Measurements from ENCODE around the gene N4BP2L2. TPM values are rescaled to one million over a fixed set of nuclear protein-coding genes. Genes with fewer than 3 reads are reported as not detected.

The N4BP2L2 gene
- polyA plus RNA-seq, 2 donors = 30.7 to 37.5 TPM

DNA sequence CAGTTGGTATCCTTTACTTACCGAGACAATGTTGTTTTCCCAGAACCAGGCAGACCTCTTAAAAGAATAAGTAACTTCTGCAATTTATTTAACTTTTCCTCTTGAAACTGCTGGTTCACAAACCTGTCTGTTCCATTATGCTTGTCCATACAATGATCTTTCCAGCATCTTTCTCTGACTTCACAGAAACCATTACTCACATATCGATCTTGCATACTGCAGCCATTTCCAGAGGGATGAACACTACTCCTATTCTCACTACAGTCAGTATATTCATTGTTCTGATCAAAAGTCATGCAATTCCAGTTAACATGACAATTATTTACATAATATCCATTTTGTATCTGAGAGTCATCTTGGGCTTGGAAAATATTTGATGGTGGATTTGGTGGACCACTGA lies 2.8 kb downstream of the N4BP2L2 start:
- 93 to 94% methylated on average over 2 of the region's 2 CpGs for WGBS, 2 donors

GRCh38 chr13:32535115-32535514 lies 3.5 kb downstream of the N4BP2L2 start:
- H3K4me3 ChIP-seq (ENCODE audit: low read depth in 1 of 2, low read length in 2 of 2) = no peak overlapping the region
- peaks cover 0 to 3% of the 10 kb centered on the region in 2 donors for H3K4me1 ChIP-seq (ENCODE audit: control insufficient read depth in 2 of 2, insufficient read depth in 2 of 2, low read length in 1 of 2)
- WGBS, 2 donors = 32 to 54% methylated on average over 1 of the region's 1 CpG
- no peaks in the 10 kb centered on the region for H3K27me3 ChIP-seq (ENCODE audit: control insufficient read depth in 1 of 2, insufficient read depth in 2 of 2, low read length in 2 of 2)
- H3K27ac ChIP-seq (ENCODE audit: low read depth in 2 of 2, low read length in 1 of 2) = no peak overlapping the region
- H3K36me3 ChIP-seq (ENCODE audit: control insufficient read depth in 2 of 2, insufficient read depth in 2 of 2, low read length in 1 of 2) = no peaks in the 10 kb centered on the region
- no peaks in the 10 kb centered on the region for H3K9me3 ChIP-seq (ENCODE audit: control insufficient read depth in 2 of 2, insufficient read depth in 1 of 2, low read depth in 1 of 2, low read length in 1 of 2)

More for the DNA sequence above, 2.8 kb downstream of the N4BP2L2 start:
- no peak overlapping the region for H3K4me3 ChIP-seq (ENCODE audit: low read depth in 1 of 2, low read length in 2 of 2)
- no peaks in the 10 kb centered on the region for H3K9me3 ChIP-seq (ENCODE audit: control insufficient read depth in 2 of 2, insufficient read depth in 1 of 2, low read depth in 1 of 2, low read length in 1 of 2)
- H3K36me3 ChIP-seq (ENCODE audit: control insufficient read depth in 2 of 2, insufficient read depth in 2 of 2, low read length in 1 of 2) = no peaks in the 10 kb centered on the region
- peaks cover 0 to 3% of the 10 kb centered on the region in 2 donors for H3K4me1 ChIP-seq (ENCODE audit: control insufficient read depth in 2 of 2, insufficient read depth in 2 of 2, low read length in 1 of 2)
- H3K27ac ChIP-seq (ENCODE audit: low read depth in 2 of 2, low read length in 1 of 2) = no peak overlapping the region
- H3K27me3 ChIP-seq (ENCODE audit: control insufficient read depth in 1 of 2, insufficient read depth in 2 of 2, low read length in 2 of 2) = no peaks in the 10 kb centered on the region

- Histone ChIP-seq H3K36me3 (ENCODE audit: control insufficient read depth in 2 of 2, insufficient read depth in 2 of 2, low read length in 1 of 2) (no peaks in the 10 kb centered on the region), H3K4me1 (ENCODE audit: control insufficient read depth in 2 of 2, insufficient read depth in 2 of 2, low read length in 1 of 2) (peaks cover 0 to 3% of the 10 kb centered on the region in 2 donors), H3K4me3 (ENCODE audit: low read depth in 1 of 2, low read length in 2 of 2) (no peak overlapping the region), H3K27ac (ENCODE audit: low read depth in 2 of 2, low read length in 1 of 2) (peak overlapping the region in 1 of 2 donors; percentile 55), H3K9me3 (ENCODE audit: control insufficient read depth in 2 of 2, insufficient read depth in 1 of 2, low read depth in 1 of 2, low read length in 1 of 2) (no peaks in the 10 kb centered on the region), H3K27me3 (ENCODE audit: control insufficient read depth in 1 of 2, insufficient read depth in 2 of 2, low read length in 2 of 2) (no peaks in the 10 kb centered on the region)
- 30 to 36% methylated on average over 2 of the region's 2 CpGs for WGBS, 2 donors
Observed at GRCh38 chr13:32530841-32531253, 7.7 kb downstream of the N4BP2L2 start.

GRCh38 chr13:32528358-32528757 lies 10.2 kb downstream of the N4BP2L2 start:
- H3K9me3 ChIP-seq (ENCODE audit: control insufficient read depth in 2 of 2, insufficient read depth in 1 of 2, low read depth in 1 of 2, low read length in 1 of 2) = no peaks in the 10 kb centered on the region
- H3K27me3 ChIP-seq (ENCODE audit: control insufficient read depth in 1 of 2, insufficient read depth in 2 of 2, low read length in 2 of 2) = no peaks in the 10 kb centered on the region
- H3K36me3 ChIP-seq (ENCODE audit: control insufficient read depth in 2 of 2, insufficient read depth in 2 of 2, low read length in 1 of 2) = peaks cover 0 to 4% of the 10 kb centered on the region in 2 donors
- no peak overlapping the region for H3K27ac ChIP-seq (ENCODE audit: low read depth in 2 of 2, low read length in 1 of 2)
- H3K4me1 ChIP-seq (ENCODE audit: control insufficient read depth in 2 of 2, insufficient read depth in 2 of 2, low read length in 1 of 2) = peaks cover 0 to 3% of the 10 kb centered on the region in 2 donors
- H3K4me3 ChIP-seq (ENCODE audit: low read depth in 1 of 2, low read length in 2 of 2) = no peak overlapping the region
- WGBS, 2 donors = 38 to 47% methylated on average over 3 of the region's 3 CpGs

- Histone ChIP-seq H3K4me1 (ENCODE audit: control insufficient read depth in 2 of 2, insufficient read depth in 2 of 2, low read length in 1 of 2) (peaks cover 0 to 3% of the 10 kb centered on the region in 2 donors), H3K27ac (ENCODE audit: low read depth in 2 of 2, low read length in 1 of 2) (no peak overlapping the region)
- WGBS, 2 donors = 79 to 84% methylated on average over 3 of the region's 3 CpGs
Observed at GRCh38 chr13:32527151-32527550, 11.4 kb downstream of the N4BP2L2 start.

GRCh38 chr13:32525766-32526165 lies 12.8 kb downstream of the N4BP2L2 start:
- Histone ChIP-seq H3K36me3 (ENCODE audit: control insufficient read depth in 2 of 2, insufficient read depth in 2 of 2, low read length in 1 of 2) (peaks cover 0 to 4% of the 10 kb centered on the region in 2 donors), H3K4me1 (ENCODE audit: control insufficient read depth in 2 of 2, insufficient read depth in 2 of 2, low read length in 1 of 2) (peaks cover 0 to under 1% of the 10 kb centered on the region in 2 donors), H3K4me3 (ENCODE audit: low read depth in 1 of 2, low read length in 2 of 2) (no peak overlapping the region), H3K9me3 (ENCODE audit: control insufficient read depth in 2 of 2, insufficient read depth in 1 of 2, low read depth in 1 of 2, low read length in 1 of 2) (no peaks in the 10 kb centered on the region), H3K27me3 (ENCODE audit: control insufficient read depth in 1 of 2, insufficient read depth in 2 of 2, low read length in 2 of 2) (no peaks in the 10 kb centered on the region), H3K27ac (ENCODE audit: low read depth in 2 of 2, low read length in 1 of 2) (no peak overlapping the region)
- 59 to 73% methylated on average over 1 of the region's 1 CpG for WGBS, 2 donors

More at GRCh38 chr13:32527151-32527550, 11.4 kb downstream of the N4BP2L2 start:
- peaks cover 0 to 4% of the 10 kb centered on the region in 2 donors for H3K36me3 ChIP-seq (ENCODE audit: control insufficient read depth in 2 of 2, insufficient read depth in 2 of 2, low read length in 1 of 2)
- H3K9me3 ChIP-seq (ENCODE audit: control insufficient read depth in 2 of 2, insufficient read depth in 1 of 2, low read depth in 1 of 2, low read length in 1 of 2) = no peaks in the 10 kb centered on the region
- no peaks in the 10 kb centered on the region for H3K27me3 ChIP-seq (ENCODE audit: control insufficient read depth in 1 of 2, insufficient read depth in 2 of 2, low read length in 2 of 2)
- H3K4me3 ChIP-seq (ENCODE audit: low read depth in 1 of 2, low read length in 2 of 2) = no peak overlapping the region

GRCh38 chr13:32515246-32515645 lies 23.3 kb downstream of the N4BP2L2 start:
- Histone ChIP-seq H3K36me3 (ENCODE audit: control insufficient read depth in 2 of 2, insufficient read depth in 2 of 2, low read length in 1 of 2) (peaks cover 0 to 4% of the 10 kb centered on the region in 2 donors), H3K27ac (ENCODE audit: low read depth in 2 of 2, low read length in 1 of 2) (no peak overlapping the region), H3K4me1 (ENCODE audit: control insufficient read depth in 2 of 2, insufficient read depth in 2 of 2, low read length in 1 of 2) (no peaks in the 10 kb centered on the region), H3K27me3 (ENCODE audit: control insufficient read depth in 1 of 2, insufficient read depth in 2 of 2, low read length in 2 of 2) (no peaks in the 10 kb centered on the region), H3K4me3 (ENCODE audit: low read depth in 1 of 2, low read length in 2 of 2) (no peak overlapping the region), H3K9me3 (ENCODE audit: control insufficient read depth in 2 of 2, insufficient read depth in 1 of 2, low read depth in 1 of 2, low read length in 1 of 2) (no peaks in the 10 kb centered on the region)
- WGBS, 2 donors = 79 to 92% methylated on average over 3 of the region's 3 CpGs

DNA sequence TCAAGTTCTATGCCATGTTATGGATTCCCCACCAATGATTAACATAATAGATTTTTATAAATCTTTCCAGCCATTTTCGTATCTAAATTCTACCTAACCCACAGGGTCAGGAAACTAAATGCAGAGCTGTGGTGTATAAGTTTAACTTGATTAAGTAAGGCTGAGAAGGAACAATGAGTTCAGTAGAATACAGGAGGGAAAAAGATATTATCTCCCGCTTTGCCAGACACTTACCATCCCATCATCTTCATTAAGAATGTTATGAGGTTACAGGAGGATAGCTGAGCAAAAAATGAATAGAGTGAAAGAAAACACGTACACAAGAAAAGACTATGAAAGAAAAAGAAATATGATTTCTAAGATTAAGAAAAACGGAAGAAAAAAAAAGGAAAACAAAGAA lies 27.1 kb downstream of the N4BP2L2 start:
- Histone ChIP-seq H3K4me3 (ENCODE audit: low read depth in 1 of 2, low read length in 2 of 2) (no peak overlapping the region), H3K4me1 (ENCODE audit: control insufficient read depth in 2 of 2, insufficient read depth in 2 of 2, low read length in 1 of 2) (no peaks in the 10 kb centered on the region), H3K36me3 (ENCODE audit: control insufficient read depth in 2 of 2, insufficient read depth in 2 of 2, low read length in 1 of 2) (no peaks in the 10 kb centered on the region), H3K27me3 (ENCODE audit: control insufficient read depth in 1 of 2, insufficient read depth in 2 of 2, low read length in 2 of 2) (no peaks in the 10 kb centered on the region), H3K27ac (ENCODE audit: low read depth in 2 of 2, low read length in 1 of 2) (no peak overlapping the region), H3K9me3 (ENCODE audit: control insufficient read depth in 2 of 2, insufficient read depth in 1 of 2, low read depth in 1 of 2, low read length in 1 of 2) (no peaks in the 10 kb centered on the region)
- WGBS, 2 donors = 88 to 92% methylated on average over 4 of the region's 4 CpGs

DNA sequence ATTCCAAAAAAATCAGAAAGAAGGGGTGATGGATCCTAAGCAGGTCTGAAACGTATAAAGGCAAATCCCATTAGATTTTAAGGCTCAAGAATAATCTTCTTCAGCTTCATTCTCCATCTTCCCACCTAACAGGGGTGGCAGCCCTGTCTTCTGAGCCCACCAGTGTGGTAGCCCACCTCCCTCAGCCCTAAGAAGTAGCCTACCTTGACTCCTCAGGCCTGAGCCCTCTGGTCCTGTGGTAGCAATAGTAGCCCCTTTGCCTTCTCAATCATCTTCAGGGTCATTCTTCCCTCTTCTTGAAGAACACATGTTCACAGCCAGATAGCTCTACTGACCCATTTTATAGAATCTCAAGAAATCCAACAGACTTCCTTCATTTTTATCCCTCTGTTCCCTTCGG lies 33.7 kb downstream of the N4BP2L2 start:
- no peaks in the 10 kb centered on the region for H3K4me1 ChIP-seq (ENCODE audit: control insufficient read depth in 2 of 2, insufficient read depth in 2 of 2, low read length in 1 of 2)
- no peaks in the 10 kb centered on the region for H3K27me3 ChIP-seq (ENCODE audit: control insufficient read depth in 1 of 2, insufficient read depth in 2 of 2, low read length in 2 of 2)
- no peaks in the 10 kb centered on the region for H3K9me3 ChIP-seq (ENCODE audit: control insufficient read depth in 2 of 2, insufficient read depth in 1 of 2, low read depth in 1 of 2, low read length in 1 of 2)
- no peak overlapping the region for H3K27ac ChIP-seq (ENCODE audit: low read depth in 2 of 2, low read length in 1 of 2)
- H3K36me3 ChIP-seq (ENCODE audit: control insufficient read depth in 2 of 2, insufficient read depth in 2 of 2, low read length in 1 of 2) = no peaks in the 10 kb centered on the region
- no peak overlapping the region for H3K4me3 ChIP-seq (ENCODE audit: low read depth in 1 of 2, low read length in 2 of 2)
- 93 to 94% methylated on average over 2 of the region's 2 CpGs for WGBS, 2 donors

DNA sequence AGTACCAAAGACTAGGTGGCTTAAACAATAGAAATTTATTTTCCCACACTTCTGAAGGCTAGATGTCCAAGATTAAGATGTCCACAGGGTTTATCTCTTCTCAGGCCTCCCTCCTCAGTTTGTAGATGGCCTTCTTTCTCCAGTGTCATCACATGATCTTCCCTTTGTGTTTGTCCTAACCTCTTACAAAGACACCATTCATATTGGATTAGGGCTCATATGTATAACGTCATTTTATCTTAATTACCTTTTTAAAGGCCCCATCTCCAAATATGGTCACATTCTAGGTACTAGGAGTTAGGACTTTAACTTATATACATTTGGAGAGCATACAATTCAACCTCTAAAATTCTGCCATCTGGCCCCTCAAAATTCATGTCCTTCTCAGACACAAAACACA lies 34.3 kb downstream of the N4BP2L2 start:
- 33 to 54% methylated on average over 1 of the region's 1 CpG for WGBS, 2 donors
- Histone ChIP-seq H3K27me3 (ENCODE audit: control insufficient read depth in 1 of 2, insufficient read depth in 2 of 2, low read length in 2 of 2) (no peaks in the 10 kb centered on the region), H3K4me1 (ENCODE audit: control insufficient read depth in 2 of 2, insufficient read depth in 2 of 2, low read length in 1 of 2) (no peaks in the 10 kb centered on the region), H3K27ac (ENCODE audit: low read depth in 2 of 2, low read length in 1 of 2) (no peak overlapping the region), H3K4me3 (ENCODE audit: low read depth in 1 of 2, low read length in 2 of 2) (no peak overlapping the region), H3K9me3 (ENCODE audit: control insufficient read depth in 2 of 2, insufficient read depth in 1 of 2, low read depth in 1 of 2, low read length in 1 of 2) (no peaks in the 10 kb centered on the region), H3K36me3 (ENCODE audit: control insufficient read depth in 2 of 2, insufficient read depth in 2 of 2, low read length in 1 of 2) (no peaks in the 10 kb centered on the region)

Measured in esophagus (tissue), 2 donors.